DMS153 treated with DMSO at 0.1 percent for 48 hours (cell line): Measurements from ENCODE around the gene KCNJ12.

Source experiments
- DNase-seq: peaks from one replicate; lab custom pipeline; 2025; ENCODE audit not compliant: unreplicated experiment; lab: John Stamatoyannopoulos, UW

Gene KCNJ12

GRCh38 chr17:21365016-21365415 is 11.1 kb upstream of the KCNJ12 start:
- no peak for DNase-seq

- DNase-seq, result no peak
Observed at GRCh38 chr17:21368545-21369246, 7.5 kb upstream of the KCNJ12 start.

- DNase-seq, result no peak
Observed at GRCh38 chr17:21369395-21369794, 6.8 kb upstream of the KCNJ12 start.

DNA sequence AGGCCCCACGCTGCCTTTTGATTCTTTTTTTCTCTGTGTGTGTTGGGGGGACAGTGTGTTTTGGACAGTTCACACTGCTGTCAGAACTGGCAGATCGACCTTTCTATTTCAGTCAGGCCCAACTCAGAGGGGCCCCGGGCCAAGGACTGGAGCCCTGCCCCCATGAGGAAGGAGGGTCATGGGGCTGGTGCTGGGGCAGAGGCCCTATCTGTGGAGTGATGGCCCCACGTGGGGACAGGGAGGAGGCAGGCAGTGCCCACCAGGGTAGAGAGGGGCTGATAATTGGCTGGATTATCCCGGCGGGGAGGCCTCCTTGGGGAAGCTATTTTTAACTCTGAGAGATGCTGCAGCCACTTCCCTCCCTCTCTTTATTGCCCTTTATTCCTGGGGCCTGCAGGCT is 5.7 kb upstream of the KCNJ12 start:
- no peak for DNase-seq

GRCh38 chr17:21371511-21372081 is 4.6 kb upstream of the KCNJ12 start:
- no peak for DNase-seq

- no peak for DNase-seq
Observed at GRCh38 chr17:21372256-21372954, 3.8 kb upstream of the KCNJ12 start.

- DNase-seq, result no peak
Observed at GRCh38 chr17:21373036-21373435, 3.1 kb upstream of the KCNJ12 start.

GRCh38 chr17:21373696-21374440 is 2.3 kb upstream of the KCNJ12 start:
- no peak for DNase-seq

GRCh38 chr17:21374441-21375161 is 1.6 kb upstream of the KCNJ12 start:
- no peak for DNase-seq

GRCh38 chr17:21375162-21375560 is 996 bp upstream of the KCNJ12 start:
- no peak for DNase-seq

DNA sequence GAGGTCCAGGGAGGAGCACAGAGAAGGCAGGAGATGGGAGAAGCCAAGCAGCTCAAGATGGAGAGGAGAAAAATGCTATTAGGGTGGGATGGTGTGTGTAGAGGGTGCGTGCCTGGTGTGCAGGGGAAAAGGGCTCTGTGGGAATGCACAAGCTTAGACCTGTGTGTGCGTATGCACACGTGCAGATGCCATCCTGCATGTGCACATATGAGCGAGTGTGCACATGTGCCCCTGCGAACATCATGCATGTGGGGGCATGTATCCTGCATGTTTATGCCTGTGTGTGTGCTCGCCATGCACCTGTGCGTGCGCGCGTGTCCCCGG is 438 bp upstream of the KCNJ12 start:
- DNase-seq, result no peak

GRCh38 chr17:21376759-21377690 is 868 bp downstream of the KCNJ12 start:
- DNase-seq, result no peak

DNA sequence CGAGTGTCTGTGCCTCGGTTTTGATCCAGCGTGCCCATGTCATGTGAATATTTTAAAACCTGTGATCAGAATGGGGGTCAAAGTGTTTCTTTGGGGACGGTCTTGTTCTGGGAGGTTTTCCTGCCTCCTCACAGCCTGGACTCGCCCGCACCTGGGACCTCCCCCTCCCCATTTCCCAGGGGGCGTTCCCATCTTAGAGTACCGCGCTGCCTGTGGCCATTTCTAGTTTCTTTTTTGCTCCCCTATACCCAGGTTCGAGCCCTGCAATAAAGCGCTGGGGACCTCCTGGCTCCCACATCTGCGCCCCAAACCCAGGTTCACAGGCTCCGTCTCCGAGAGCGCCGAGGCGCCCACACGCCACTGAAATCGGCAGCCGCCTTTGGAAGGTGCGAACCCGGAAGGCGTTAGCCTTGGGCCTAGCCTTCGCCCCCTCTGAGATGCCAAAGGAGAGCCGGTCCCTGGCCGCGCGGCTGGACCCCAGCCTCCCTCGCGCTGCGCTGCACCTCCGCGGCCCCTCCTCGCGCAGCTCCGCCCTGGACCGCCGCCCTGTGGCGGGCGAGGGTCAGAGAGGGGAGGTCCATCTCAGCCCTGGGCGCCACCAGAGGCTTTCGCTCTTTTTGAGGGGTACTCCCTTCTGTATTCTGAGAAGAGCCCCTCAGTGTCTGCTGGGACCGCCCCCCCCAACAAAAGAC is 1.7 kb downstream of the KCNJ12 start:
- no peak for DNase-seq

DNA sequence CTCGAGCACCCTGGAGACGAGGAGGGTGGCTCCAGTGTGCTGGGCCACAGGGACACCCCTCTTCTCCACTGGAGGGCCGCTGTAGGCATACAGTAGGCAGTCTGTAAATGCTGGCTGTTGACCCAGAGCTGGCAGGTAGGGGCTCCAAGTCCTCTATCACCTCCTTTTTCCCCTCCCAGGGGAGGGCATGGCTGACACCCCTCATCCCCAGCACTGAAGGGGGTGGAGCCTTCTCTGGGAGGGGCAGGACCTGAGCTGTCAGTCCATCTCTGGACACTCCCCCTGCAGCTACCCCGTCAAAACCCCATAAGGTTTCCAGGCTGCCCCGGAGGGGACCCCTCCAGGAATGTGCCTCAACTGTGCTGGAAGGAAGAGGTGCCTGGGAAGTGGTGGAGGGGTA is 2.4 kb downstream of the KCNJ12 start:
- DNase-seq, result no peak

GRCh38 chr17:21379080-21379711 is 3.0 kb downstream of the KCNJ12 start:
- DNase-seq, result no peak

DNA sequence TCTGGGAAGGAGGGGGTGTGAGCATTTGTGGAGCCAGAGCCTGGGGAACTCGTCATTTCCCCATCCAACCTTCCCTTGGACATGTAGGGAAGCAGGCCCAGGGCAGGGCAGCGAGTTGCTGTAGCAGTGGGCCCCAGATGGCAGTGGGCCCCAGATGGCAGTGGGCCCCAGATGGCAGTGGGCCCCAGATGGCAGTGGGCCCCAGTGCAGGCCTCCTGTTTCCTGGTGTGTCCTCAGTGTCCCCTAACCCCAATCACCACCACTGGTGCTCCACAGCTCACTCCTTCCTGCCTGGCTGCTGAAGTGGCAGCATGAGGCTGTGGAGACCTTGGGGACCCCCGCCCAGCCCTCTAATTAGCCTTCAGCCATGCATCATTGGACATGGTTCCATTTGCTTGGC is 4.5 kb downstream of the KCNJ12 start:
- DNase-seq, result no peak

- no peak for DNase-seq
Observed at GRCh38 chr17:21381076-21381706, 5.0 kb downstream of the KCNJ12 start.
